ENCODE data around the gene MLIP.

Gene MLIP

DNA sequence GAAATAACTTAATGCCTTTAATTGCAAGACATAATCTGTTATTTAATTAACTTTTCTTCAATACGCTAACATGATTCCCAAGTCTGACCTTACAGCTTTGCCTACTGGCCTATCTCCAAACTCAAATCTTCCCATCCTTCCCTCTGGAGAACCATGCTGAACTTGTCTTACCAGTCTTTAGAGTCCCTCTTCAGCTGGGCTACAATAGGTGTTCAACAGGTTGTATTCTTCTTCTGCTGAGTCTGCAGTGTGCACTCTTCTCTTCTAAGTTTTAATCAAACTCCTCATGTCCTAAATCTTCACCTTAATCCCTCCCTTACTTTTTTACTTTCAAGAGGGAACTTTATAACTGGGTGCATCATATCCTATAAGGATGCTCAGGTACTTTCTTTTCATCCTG, 121.5 kb downstream of the MLIP start:
- no peak overlapping the region for H3K4me3 ChIP-seq (ENCODE audit: low read depth, low read length)
- TF ChIP-seq, protein P1, sequence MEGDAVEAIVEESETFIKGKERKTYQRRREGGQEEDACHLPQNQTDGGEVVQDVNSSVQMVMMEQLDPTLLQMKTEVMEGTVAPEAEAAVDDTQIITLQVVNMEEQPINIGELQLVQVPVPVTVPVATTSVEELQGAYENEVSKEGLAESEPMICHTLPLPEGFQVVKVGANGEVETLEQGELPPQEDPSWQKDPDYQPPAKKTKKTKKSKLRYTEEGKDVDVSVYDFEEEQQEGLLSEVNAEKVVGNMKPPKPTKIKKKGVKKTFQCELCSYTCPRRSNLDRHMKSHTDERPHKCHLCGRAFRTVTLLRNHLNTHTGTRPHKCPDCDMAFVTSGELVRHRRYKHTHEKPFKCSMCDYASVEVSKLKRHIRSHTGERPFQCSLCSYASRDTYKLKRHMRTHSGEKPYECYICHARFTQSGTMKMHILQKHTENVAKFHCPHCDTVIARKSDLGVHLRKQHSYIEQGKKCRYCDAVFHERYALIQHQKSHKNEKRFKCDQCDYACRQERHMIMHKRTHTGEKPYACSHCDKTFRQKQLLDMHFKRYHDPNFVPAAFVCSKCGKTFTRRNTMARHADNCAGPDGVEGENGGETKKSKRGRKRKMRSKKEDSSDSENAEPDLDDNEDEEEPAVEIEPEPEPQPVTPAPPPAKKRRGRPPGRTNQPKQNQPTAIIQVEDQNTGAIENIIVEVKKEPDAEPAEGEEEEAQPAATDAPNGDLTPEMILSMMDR (IDR thresholded peaks at IDR 0.05; ENCODE audit: insufficient read depth, low read depth, low read length, missing control alignments): no peak
- DNase-seq (ENCODE audit: low read depth): no peak

DNA sequence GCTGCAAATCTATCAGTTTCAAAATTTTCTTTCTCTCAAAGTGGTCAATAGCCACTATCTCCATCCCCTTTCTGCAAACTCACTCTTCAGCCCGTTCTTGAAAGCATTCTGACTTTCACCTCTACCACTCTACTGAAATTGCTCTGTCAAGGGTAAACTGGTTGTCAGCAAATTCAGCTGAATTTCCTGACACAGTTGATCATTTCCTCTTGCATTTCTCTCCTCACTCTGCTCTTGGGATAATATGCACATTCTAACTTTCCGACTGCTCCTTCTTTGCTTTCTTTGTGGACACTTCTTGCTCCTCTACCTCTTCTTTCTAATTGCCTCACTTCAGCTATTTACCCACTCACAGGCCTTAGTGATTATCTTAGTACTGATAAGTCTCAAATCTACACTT, 123.3 kb downstream of the MLIP start:
- no peak overlapping the region for H3K4me3 ChIP-seq (ENCODE audit: low read depth, low read length)
- TF ChIP-seq, protein P1 (IDR thresholded peaks at IDR 0.05; ENCODE audit: insufficient read depth, low read depth, low read length, missing control alignments): no peak
- DNase-seq (ENCODE audit: low read depth): no peak

DNA sequence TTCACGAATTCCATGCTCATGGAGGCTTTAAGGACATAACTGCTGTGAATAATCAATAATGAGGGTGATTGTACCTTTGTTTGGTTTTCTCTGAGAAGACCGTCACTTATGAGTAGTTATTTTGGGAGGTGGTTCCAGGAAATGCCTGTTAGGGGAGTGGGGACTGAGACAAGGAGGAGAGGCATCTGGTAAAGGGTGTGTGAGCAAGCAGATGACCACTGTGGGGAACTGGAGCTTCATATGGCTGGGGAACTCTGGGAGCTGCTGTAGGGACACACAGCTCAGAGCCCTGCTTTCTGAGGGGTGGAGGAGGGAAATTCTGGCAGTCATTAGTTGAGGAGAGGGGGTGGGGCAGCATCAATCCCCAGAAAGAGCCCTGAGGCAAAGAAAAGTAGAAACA, 125.7 kb downstream of the MLIP start:
- DNase-seq (ENCODE audit: low read depth): no peak
- H3K4me3 ChIP-seq (ENCODE audit: low read depth, low read length): no peak overlapping the region
- TF ChIP-seq, protein P1 (IDR thresholded peaks at IDR 0.05; ENCODE audit: insufficient read depth, low read depth, low read length, missing control alignments): no peak

DNA sequence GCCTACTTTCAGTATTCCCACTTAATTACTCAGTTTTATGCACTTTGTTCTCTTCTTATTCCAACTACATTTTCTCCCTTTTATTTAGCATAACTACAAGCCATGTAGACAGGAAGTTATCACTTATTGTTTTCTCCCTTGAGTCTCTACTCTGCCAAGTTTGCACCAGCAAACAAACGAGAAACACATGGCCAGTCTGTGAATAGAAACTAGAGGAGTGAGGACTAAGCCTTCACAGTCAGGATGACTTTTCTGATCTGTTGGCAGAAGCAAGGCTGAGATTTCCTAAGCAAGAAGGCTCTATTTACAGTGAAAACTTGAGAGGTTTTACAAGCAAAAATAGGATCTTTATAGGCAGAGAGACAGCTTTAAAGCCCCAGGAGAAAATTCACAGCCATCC, 127.2 kb downstream of the MLIP start:
- no peak overlapping the region for H3K4me3 ChIP-seq (ENCODE audit: low read depth, low read length)
- TF ChIP-seq, protein P1 (IDR thresholded peaks at IDR 0.05; ENCODE audit: insufficient read depth, low read depth, low read length, missing control alignments): no peak
- no peak for DNase-seq (ENCODE audit: low read depth)

DNA sequence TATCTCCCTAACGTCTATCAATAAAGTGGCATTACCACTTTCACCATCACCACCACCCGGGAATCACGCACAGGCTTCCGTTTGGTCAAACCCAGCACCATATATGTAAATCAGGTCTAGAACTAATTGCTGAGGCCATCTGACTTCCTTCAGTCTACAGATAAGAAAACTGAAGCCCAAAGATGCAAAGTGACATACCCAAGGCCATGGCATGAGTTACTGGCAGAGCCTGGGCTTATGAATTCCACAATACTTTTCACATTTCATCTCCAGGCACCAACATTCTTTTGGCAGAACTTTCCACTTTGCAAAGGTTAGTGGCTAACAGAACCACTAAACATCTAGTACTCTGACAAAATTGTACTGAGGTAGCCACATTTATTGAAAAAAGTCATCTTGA, 132.5 kb downstream of the MLIP start:
- DNase-seq (ENCODE audit: low read depth): no peak
- H3K4me3 ChIP-seq (ENCODE audit: low read depth, low read length): no peak overlapping the region
- TF ChIP-seq, protein P1 (IDR thresholded peaks at IDR 0.05; ENCODE audit: insufficient read depth, low read depth, low read length, missing control alignments): no peak

DNA sequence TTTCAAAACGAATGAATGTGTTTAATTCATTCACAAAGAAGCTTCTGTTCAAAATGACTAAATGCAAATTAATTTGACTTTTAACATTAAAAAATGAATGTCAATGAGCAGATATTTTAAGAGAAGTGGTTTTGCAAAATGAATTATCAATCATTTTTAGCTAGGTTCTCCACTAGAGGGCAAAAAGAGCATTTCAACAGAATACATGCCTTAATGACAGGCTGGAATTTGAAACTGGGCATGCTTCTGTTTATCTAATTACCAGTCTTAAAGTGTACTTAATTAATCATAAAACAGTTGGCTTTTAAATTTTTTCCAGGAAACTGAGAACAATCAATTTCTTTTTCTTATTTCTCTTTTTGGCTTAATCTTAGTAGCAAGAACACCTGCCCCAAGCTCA, 133.2 kb downstream of the MLIP start:
- H3K4me3 ChIP-seq (ENCODE audit: low read depth, low read length): no peak overlapping the region
- TF ChIP-seq, protein P1 (IDR thresholded peaks at IDR 0.05; ENCODE audit: insufficient read depth, low read depth, low read length, missing control alignments): peak; percentile 37
- DNase-seq (ENCODE audit: low read depth): peak; percentile 9

DNA sequence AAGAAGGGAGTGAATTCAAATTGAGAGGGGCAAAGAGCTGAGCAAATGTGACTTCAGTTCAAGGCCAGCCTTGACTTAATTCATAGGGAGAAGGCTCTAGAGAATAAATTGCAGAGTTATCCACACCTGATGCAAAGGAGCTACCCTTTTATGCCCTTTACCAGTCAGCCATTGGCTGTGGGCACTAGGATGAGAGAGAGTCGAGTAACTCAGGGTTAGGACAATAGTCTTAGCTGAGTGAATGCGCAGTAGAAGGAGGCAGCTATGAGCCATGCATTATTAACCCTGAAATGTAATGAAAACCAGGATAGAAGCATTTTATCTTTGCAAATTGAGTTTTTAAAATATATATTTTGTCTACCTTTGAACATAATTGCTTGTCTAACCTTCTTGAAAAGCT, 134.0 kb downstream of the MLIP start:
- no peak overlapping the region for H3K4me3 ChIP-seq (ENCODE audit: low read depth, low read length)
- no peak for DNase-seq (ENCODE audit: low read depth)
- TF ChIP-seq, protein P1 (IDR thresholded peaks at IDR 0.05; ENCODE audit: insufficient read depth, low read depth, low read length, missing control alignments): no peak
